Gastrocnemius medialis (tissue), 4 donors: ENCODE measurements around the gene PLCB2. TPM values are rescaled to one million over a fixed set of nuclear protein-coding genes. Genes with fewer than 3 reads are reported as not detected.

Experiments used
- ATAC-seq, 2 donors: fragments of 150-250 bp; one replicate each; pipeline ENCODE4 v1.9.1; 2016
- DNase-seq, 2 donors: peaks; one replicate each; pipeline ENCODE4 v3.0.0-alpha.2; 2019
- H3K27ac ChIP-seq, 4 donors: fragments of 200-600 bp; sonication (generic); 1 replicate in 1 of 4; 2 replicates in 3 of 4; pipeline ENCODE4 v1.5.1; 2016 to 2018; ENCODE audit warnings: mild to moderate bottlenecking in 2 of 4, moderate library complexity in 1 of 4
- H3K27me3 ChIP-seq, 3 donors: fragments of 200-600 bp; sonication (generic) in 2 of 3; 1 replicate in 1 of 3; 2 replicates in 2 of 3; pipeline versions ENCODE4 v1.5.1 to v1.6.0; 2016 to 2019; ENCODE audit warnings: mild to moderate bottlenecking in 1 of 3, moderate library complexity in 1 of 3
- H3K36me3 ChIP-seq, 2 donors: fragments of 200-600 bp; sonication (generic) in 1 of 2; one replicate each; pipeline ENCODE4 v1.5.1; 2017 to 2018
- H3K4me1 ChIP-seq, 2 donors: fragments of 200-600 bp; sonication (generic) in 1 of 2; one replicate each; pipeline ENCODE4 v1.5.1; 2016 to 2017; ENCODE audit warnings: mild to moderate bottlenecking in 2 of 2
- H3K4me3 ChIP-seq, 4 donors: fragments of 200-600 bp; sonication (generic) in 3 of 4; 1 replicate in 1 of 4; 2 replicates in 3 of 4; pipeline ENCODE4 v1.5.1; 2016 to 2019; ENCODE audit warnings: mild to moderate bottlenecking in 2 of 4
- H3K9me3 ChIP-seq, 3 donors: fragments of 200-600 bp; sonication (generic) in 2 of 3; 1 replicate in 1 of 3; 2 replicates in 2 of 3; pipeline ENCODE4 v1.5.1; 2016 to 2019
- CTCF ChIP-seq, 5 experiments: fragments of 450-650 bp in 3 of 5; fragments of 200-600 bp in 2 of 5; sonication (generic) in 2 of 5; IDR thresholded peaks in 4 of 5; conservative IDR thresholded peaks in 1 of 5; 1 replicate in 4 of 5; 2 replicates in 1 of 5; pipeline ENCODE4 v1.5.1; 2016 to 2019; ENCODE audit warnings: antibody characterized with exemption in 5 of 5, mild to moderate bottlenecking in 3 of 5, moderate library complexity in 3 of 5
- POLR2A ChIP-seq, 2 donors: fragments of 450-650 bp; IDR thresholded peaks; one replicate each; pipeline ENCODE4 v1.6.1; 2017; ENCODE audit warnings: antibody characterized with exemption in 2 of 2, mild to moderate bottlenecking in 2 of 2, moderate library complexity in 2 of 2
- in situ Hi-C, 4 donors: fragments of 200-750 bp; cut with MboI; loops; one replicate each; pipeline versions ENCODE4 v1.15.0 to v1.8.0; 2017; ENCODE audit warnings: low sequenced_read_pairs in 4 of 4
- intact Hi-C: fragments of 100-400 bp; cut with DNase I; formaldehyde crosslinking; loops from one replicate; pipeline ENCODE4 v1.15.1; 2023; ENCODE audit warnings: low total_unique reads
- total RNA-seq, 4 donors: library from RNA; depleted of rRNA; stranded (reverse); fragments of >200 nt; gene quantifications; one replicate each; pipeline versions ENCODE4 v1.1.0 to v1.2.3, GENCODE V29; 2016

The PLCB2 gene
- total RNA-seq, 4 donors from 2014 or later, result 0.72 to 2.0 (median 1.4) TPM; not detected in 1

- DNase-seq, result peak in 1 of 2 donors; percentile 48
- peak; percentile 35 to 46 for ATAC-seq
Measured at GRCh38 chr15:40320931-40321371, 13.2 kb upstream of the PLCB2 start.

GRCh38 chr15:40320409-40320808 is 12.7 kb upstream of the PLCB2 start:
- no peak overlapping the region for H3K27ac ChIP-seq
- intact Hi-C loops, result loop anchor here (5.0 kb wide), 1 partner anchor 87 kb away; the partner anchor contains the start of gene IVD
- no peak overlapping the region for H3K4me3 ChIP-seq
- no peaks in the 10 kb centered on the region for H3K9me3 ChIP-seq
- ATAC-seq (no peak), DNase-seq (no peak)
- H3K27me3 ChIP-seq, result no peaks in the 10 kb centered on the region
- no peaks in the 10 kb centered on the region for H3K36me3 ChIP-seq
- in situ Hi-C loops, result no loop called here
- peaks cover 14 to 16% of the 10 kb centered on the region in 2 donors for H3K4me1 ChIP-seq
- TF ChIP-seq POLR2A (IDR thresholded peaks at IDR 0.05) (no peak), CTCF (IDR thresholded peaks at IDR 0.05 in 4 of 5, conservative IDR thresholded peaks at IDR 0.05 in 1 of 5) (no peak)

More at GRCh38 chr15:40320931-40321371, 13.2 kb upstream of the PLCB2 start:
- no peaks in the 10 kb centered on the region for H3K9me3 ChIP-seq
- no peaks in the 10 kb centered on the region for H3K36me3 ChIP-seq
- no peaks in the 10 kb centered on the region for H3K27me3 ChIP-seq
- peaks cover 19 to 22% of the 10 kb centered on the region in 2 donors for H3K4me1 ChIP-seq
- in situ Hi-C loops, result no loop called here
- H3K4me3 ChIP-seq, result no peak overlapping the region
- TF ChIP-seq POLR2A (IDR thresholded peaks at IDR 0.05) (no peak), CTCF (IDR thresholded peaks at IDR 0.05 in 4 of 5, conservative IDR thresholded peaks at IDR 0.05 in 1 of 5) (peak; percentile 83 to 92 (median 86))
- intact Hi-C loops, result loop anchor here (5.0 kb wide), 1 partner anchor 86 kb away; the partner anchor contains the start of gene IVD
- peak overlapping the region in 3 of 4 donors; percentile 48 to 84 (median 50) for H3K27ac ChIP-seq

- in situ Hi-C loops (loop anchor here in 2 of 4 donors (10.0 kb wide), 1 partner anchor 107 kb away; no protein-coding TSS in a partner anchor), intact Hi-C loops (no loop called here)
- no peak overlapping the region for H3K4me3 ChIP-seq
- H3K27me3 ChIP-seq, result no peaks in the 10 kb centered on the region
- TF ChIP-seq POLR2A (IDR thresholded peaks at IDR 0.05), result no peak
- TF ChIP-seq CTCF (IDR thresholded peaks at IDR 0.05 in 4 of 5, conservative IDR thresholded peaks at IDR 0.05 in 1 of 5), result no peak
- no peaks in the 10 kb centered on the region for H3K36me3 ChIP-seq
- H3K4me1 ChIP-seq, result peaks cover under 1 to 8% of the 10 kb centered on the region in 2 donors
- H3K27ac ChIP-seq, result no peak overlapping the region
- no peak for ATAC-seq
- no peaks in the 10 kb centered on the region for H3K9me3 ChIP-seq
- no peak for DNase-seq
Measured at GRCh38 chr15:40317580-40317979, 9.8 kb upstream of the PLCB2 start.

GRCh38 chr15:40316931-40317330 is 9.2 kb upstream of the PLCB2 start:
- Histone ChIP-seq H3K4me3 (no peak overlapping the region), H3K4me1 (peaks cover 0 to 8% of the 10 kb centered on the region in 2 donors), H3K27me3 (no peaks in the 10 kb centered on the region), H3K36me3 (no peaks in the 10 kb centered on the region), H3K9me3 (no peaks in the 10 kb centered on the region), H3K27ac (no peak overlapping the region)
- TF ChIP-seq CTCF (IDR thresholded peaks at IDR 0.05 in 4 of 5, conservative IDR thresholded peaks at IDR 0.05 in 1 of 5), result no peak
- TF ChIP-seq POLR2A (IDR thresholded peaks at IDR 0.05), result no peak
- ATAC-seq (no peak), DNase-seq (no peak)
- intact Hi-C loops, result no loop called here
- in situ Hi-C loops, result loop anchor here in 2 of 4 donors (10.0 kb wide), 1 partner anchor 108 kb away; no protein-coding TSS in a partner anchor
